HG02840 (cell line): Measurements from ENCODE around the gene CPNE2.
"Not testable (repeated sequence)": the region's sequence is repeated elsewhere in the genome, so short reads cannot be mapped to it uniquely, and the experiment has no call there.

Source experiments
- ATAC-seq: cut with Tn5 transposase; IDR thresholded peaks from one replicate; pipeline ENCODE4 v1.9.1; 2021; ENCODE audit warnings: mild to moderate bottlenecking, moderate library complexity, moderate number of reproducible peaks; ENCODE audit not compliant: unreplicated experiment, low FRiP score

Gene CPNE2

GRCh38 chr16:57069053-57069452 is 23.3 kb upstream of the CPNE2 start:
- no peak for ATAC-seq

- no peak for ATAC-seq
These were observed 22.6 kb upstream of the CPNE2 start for GRCh38 chr16:57069635-57070370.

GRCh38 chr16:57070424-57070823 is 22.0 kb upstream of the CPNE2 start:
- no peak for ATAC-seq

- ATAC-seq, result not testable (repeated sequence)
These were observed 21.2 kb upstream of the CPNE2 start for GRCh38 chr16:57071081-57071732.

- no peak for ATAC-seq
These were observed 20.4 kb upstream of the CPNE2 start for GRCh38 chr16:57071831-57072582.

GRCh38 chr16:57072616-57073275 is 19.6 kb upstream of the CPNE2 start:
- ATAC-seq, result no peak

GRCh38 chr16:57077714-57078113 is 14.7 kb upstream of the CPNE2 start:
- no peak for ATAC-seq

GRCh38 chr16:57081744-57082143 is 10.6 kb upstream of the CPNE2 start:
- no peak for ATAC-seq

- ATAC-seq, result no peak
These were observed 9.7 kb upstream of the CPNE2 start for GRCh38 chr16:57082664-57083063.

- ATAC-seq, result no peak
These were observed 8.8 kb upstream of the CPNE2 start for GRCh38 chr16:57083485-57084126.

GRCh38 chr16:57084257-57084770 is 8.1 kb upstream of the CPNE2 start:
- no peak for ATAC-seq

GRCh38 chr16:57084996-57085395 is 7.4 kb upstream of the CPNE2 start:
- ATAC-seq, result no peak

GRCh38 chr16:57087003-57087402 is 5.4 kb upstream of the CPNE2 start:
- no peak for ATAC-seq

GRCh38 chr16:57089406-57089805 is 3.0 kb upstream of the CPNE2 start:
- ATAC-seq, result no peak

GRCh38 chr16:57091200-57091974 is 996 bp upstream of the CPNE2 start:
- no peak for ATAC-seq

GRCh38 chr16:57092786-57093411 is 516 bp downstream of the CPNE2 start:
- no peak for ATAC-seq

GRCh38 chr16:57093666-57094564 is 1.5 kb downstream of the CPNE2 start:
- no peak for ATAC-seq

- no peak for ATAC-seq
These were observed 2.5 kb downstream of the CPNE2 start for GRCh38 chr16:57094911-57095310.
